HEK293T (cell line): Measurements from ENCODE around the gene MPV17L.
"Not testable (repeated sequence)": the region's sequence is repeated elsewhere in the genome, so short reads cannot be mapped to it uniquely, and the experiment has no call there.

Experiments
- CTCF ChIA-PET: fragments of 350-600 bp; formaldehyde crosslinking; extraction: SDS; loops from one replicate; lab custom pipeline; 2021; ENCODE audit warnings: antibody characterized with exemption, inconsistent platforms; lab: Yijun Ruan, JAX
- POLR2A ChIA-PET: fragments of 350-600 bp; formaldehyde crosslinking; extraction: SDS; loops from one replicate; lab custom pipeline; 2020; ENCODE audit warnings: antibody characterized with exemption, inconsistent platforms; lab: Yijun Ruan, JAX
- DNase-seq: peaks from one replicate; pipeline ENCODE4 v3.0.0; 2012; ENCODE audit warnings: mixed read lengths; ENCODE audit errors: extremely low spot score
- ARNT ChIP-seq: fragments of 450-650 bp; IDR thresholded peaks from 2 replicates; pipeline ENCODE4 v1.6.1; 2017; ENCODE audit warnings: mild to moderate bottlenecking
- BHLHE40 ChIP-seq: fragments of 450-650 bp; IDR thresholded peaks from 2 replicates; pipeline ENCODE4 v1.6.1; 2016; ENCODE audit warnings: mild to moderate bottlenecking, moderate library complexity, borderline replicate concordance
- CTBP1 ChIP-seq: fragments of 450-650 bp; IDR thresholded peaks from 2 replicates; pipeline ENCODE4 v1.6.1; 2016; ENCODE audit warnings: borderline replicate concordance
- FOXA1 ChIP-seq: fragments of 450-650 bp; IDR thresholded peaks from 2 replicates; pipeline ENCODE4 v1.6.1; 2016; ENCODE audit warnings: mild to moderate bottlenecking
- FOXK2 ChIP-seq: fragments of 450-650 bp; IDR thresholded peaks from 2 replicates; pipeline ENCODE4 v1.6.1; 2016; ENCODE audit warnings: mild to moderate bottlenecking
- FOXM1 ChIP-seq: fragments of 450-650 bp; IDR thresholded peaks from 2 replicates; pipeline ENCODE4 v1.6.1; 2017; ENCODE audit warnings: mild to moderate bottlenecking, borderline replicate concordance
- HDGF ChIP-seq: fragments of 450-650 bp; IDR thresholded peaks from 2 replicates; pipeline ENCODE4 v1.6.1; 2017; ENCODE audit warnings: antibody characterized with exemption, borderline replicate concordance
- L3MBTL2 ChIP-seq: fragments of 450-650 bp; conservative IDR thresholded peaks from 2 replicates; pipeline ENCODE4 v1.6.1; 2016; ENCODE audit warnings: mild to moderate bottlenecking
- LEF1 ChIP-seq: fragments of 450-650 bp; IDR thresholded peaks from 2 replicates; pipeline ENCODE4 v1.6.1; 2017; ENCODE audit warnings: mild to moderate bottlenecking, borderline replicate concordance
- NFRKB ChIP-seq: fragments of 450-650 bp; IDR thresholded peaks from 2 replicates; pipeline ENCODE4 v1.6.1; 2016; ENCODE audit warnings: mild to moderate bottlenecking, moderate library complexity
- SP1 ChIP-seq: fragments of 450-650 bp; IDR thresholded peaks from 2 replicates; pipeline ENCODE4 v1.6.1; 2017
- SUZ12 ChIP-seq: fragments of 450-650 bp; IDR thresholded peaks from 2 replicates; pipeline ENCODE4 v1.6.1; 2016; ENCODE audit warnings: mild to moderate bottlenecking
- TARDBP ChIP-seq: fragments of 450-650 bp; IDR thresholded peaks from 2 replicates; pipeline ENCODE4 v1.6.1; 2016
- ZNF384 ChIP-seq: fragments of 450-650 bp; IDR thresholded peaks from 2 replicates; pipeline ENCODE4 v1.6.1; 2016
- TF ChIP-seq, protein P1 (sequence below): fragments of 450-650 bp; IDR thresholded peaks from 2 replicates; pipeline ENCODE4 v1.6.1; 2016

Gene MPV17L

DNA sequence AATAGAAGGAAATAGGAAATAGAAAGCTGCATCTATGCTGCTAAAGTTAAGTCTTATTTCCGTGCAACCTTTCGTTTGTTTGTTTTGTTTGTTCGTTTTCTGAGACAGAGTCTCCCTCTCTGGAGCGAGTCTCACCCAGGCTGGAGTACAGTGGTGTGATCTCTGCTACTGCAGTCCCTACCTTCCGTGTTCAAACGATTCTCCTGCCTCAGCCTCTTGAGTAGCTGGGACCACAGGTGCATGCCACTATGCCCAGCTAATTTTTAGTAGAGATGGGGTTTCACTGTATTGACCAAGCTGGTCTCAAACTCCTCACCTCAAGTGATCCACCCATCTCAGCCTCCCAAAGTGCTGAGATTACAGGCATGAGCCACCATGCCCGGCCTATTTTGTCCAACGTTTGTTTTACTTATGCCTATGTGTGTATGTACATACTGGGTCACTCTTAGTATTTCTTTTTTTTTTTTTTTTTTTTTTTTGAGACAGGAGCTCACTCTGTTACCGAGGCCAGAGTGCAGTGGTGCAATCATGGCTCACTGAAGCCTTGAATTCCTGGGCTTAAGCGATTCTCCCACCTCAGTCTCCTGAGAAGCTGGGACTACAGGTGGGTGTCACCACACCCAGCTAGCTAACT lies 55.7 kb downstream of the MPV17L start:
- no peak for DNase-seq
- ChIA-PET CTCF (interaction anchor here (0.7 kb wide), 1 partner anchor 8 kb away, joined by 3 read pairs; no protein-coding TSS in a partner anchor), POLR2A (no interaction called here)
- no peak for TF ChIP-seq FOXK2
- no peak for TF ChIP-seq BHLHE40
- no peak for TF ChIP-seq FOXA1
- no peak for TF ChIP-seq SP1
- no peak for TF ChIP-seq SUZ12
- no peak for TF ChIP-seq CTBP1
- no peak for TF ChIP-seq NFRKB
- no peak for TF ChIP-seq TARDBP
- no peak for TF ChIP-seq HDGF

DNA sequence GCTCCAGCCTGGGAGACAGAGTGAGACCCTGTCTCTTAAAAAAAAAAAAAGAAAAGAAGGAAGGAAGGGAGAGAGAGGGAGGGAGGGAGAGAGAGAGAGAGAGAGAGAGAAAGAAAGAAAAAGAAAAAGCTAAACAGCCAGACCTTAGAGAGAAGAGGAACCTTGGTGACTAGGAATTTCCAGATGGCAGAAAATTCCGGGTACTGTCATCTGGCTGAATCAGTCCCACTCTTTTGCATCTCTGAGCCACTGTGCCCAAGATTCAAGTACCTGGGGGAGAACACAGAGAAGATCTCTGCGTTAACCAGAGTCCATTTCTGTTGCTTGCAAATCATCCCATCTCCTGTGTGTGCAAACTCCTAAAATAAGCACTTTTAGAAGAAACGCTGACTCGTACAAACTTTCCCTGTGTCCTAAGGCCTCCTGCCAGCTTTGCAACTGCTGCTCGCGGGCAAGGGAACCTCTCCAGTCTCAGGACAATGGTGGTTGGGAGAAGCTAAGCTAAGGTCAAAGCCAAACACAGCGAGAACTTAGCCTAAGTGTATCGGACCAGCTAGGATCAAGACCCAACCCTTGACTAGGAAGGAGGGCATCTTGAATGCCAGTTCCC lies 56.8 kb downstream of the MPV17L start:
- TF ChIP-seq SP1 (no peak), FOXK2 (no peak), CTBP1 (no peak), ARNT (no peak), L3MBTL2 (no peak), FOXM1 (no peak), TARDBP (no peak), SUZ12 (no peak)
- ChIA-PET CTCF (no interaction called here), POLR2A (no interaction called here)
- DNase-seq: no peak

DNA sequence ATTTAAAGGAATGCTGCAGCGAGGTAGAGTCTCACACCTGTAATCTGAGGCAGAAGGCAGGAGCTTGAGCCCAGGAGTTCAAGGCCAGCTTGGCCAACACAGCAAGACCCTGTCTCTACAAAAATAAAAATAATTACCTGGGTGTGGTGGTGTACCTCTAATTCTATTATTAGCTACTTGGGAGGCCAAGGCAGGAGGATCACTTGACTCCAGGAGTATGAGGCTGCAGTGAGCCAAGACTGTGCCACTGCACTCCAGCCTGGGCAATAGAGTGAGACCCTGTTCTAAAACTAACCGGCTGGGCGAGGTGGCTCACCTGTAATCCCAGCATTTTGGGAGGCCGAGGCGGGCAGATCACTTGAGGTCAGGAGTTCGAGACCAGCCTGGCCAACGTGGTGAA lies 57.7 kb downstream of the MPV17L start:
- CTCF ChIA-PET: not testable (repeated sequence)

DNA sequence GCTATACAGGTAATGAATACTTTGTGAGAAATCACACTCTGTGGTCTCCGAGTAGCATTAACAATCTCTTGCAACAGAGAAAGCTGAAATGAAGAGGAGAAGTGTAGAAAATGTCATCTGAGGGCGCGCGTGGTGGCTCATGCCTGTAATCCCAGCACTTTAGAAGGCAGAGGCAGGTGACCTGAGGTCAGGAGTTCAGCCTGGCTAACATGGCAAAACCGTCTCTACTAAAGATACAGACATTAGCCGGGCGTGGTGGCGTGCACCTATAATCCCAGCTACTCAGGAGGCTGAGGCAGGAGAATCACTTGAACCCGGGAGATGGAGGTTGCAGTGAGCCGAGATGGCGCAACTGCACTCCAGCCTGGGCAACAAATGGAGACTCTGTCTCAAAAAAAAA lies 59.4 kb downstream of the MPV17L start:
- POLR2A ChIA-PET, CTCF ChIA-PET, DNase-seq: not testable (repeated sequence)

More for the DNA sequence above, 57.7 kb downstream of the MPV17L start:
- DNase-seq, POLR2A ChIA-PET: not testable (repeated sequence)

DNA sequence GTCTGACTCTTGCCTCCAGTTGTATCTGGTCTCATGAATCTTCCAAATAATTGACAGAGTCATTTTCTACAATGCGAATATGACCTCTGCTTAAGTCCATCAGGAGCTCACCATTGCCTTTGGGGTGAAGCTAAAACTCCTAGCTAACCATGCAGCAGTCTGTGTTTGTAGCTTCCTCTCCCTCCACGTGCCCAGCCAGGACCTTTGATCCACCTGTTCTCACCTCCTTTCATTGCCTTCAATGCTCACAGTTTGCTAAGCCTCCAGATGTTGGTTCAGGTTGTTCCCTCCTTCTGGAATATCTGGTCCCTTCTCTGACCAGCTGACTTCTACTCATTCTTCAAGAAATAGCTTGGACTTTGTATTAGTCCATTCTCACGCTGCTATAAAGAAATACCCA lies 61.8 kb downstream of the MPV17L start:
- CTCF ChIA-PET: interaction anchor here (0.6 kb wide), 1 partner anchor 11 kb away, joined by 3 read pairs; no protein-coding TSS in a partner anchor
- no peak for TF ChIP-seq FOXK2
- no peak for TF ChIP-seq TARDBP
- no peak for TF ChIP-seq SUZ12
- TF ChIP-seq FOXM1: no peak
- no peak for TF ChIP-seq CTBP1
- TF ChIP-seq ARNT: no peak
- TF ChIP-seq HDGF: no peak
- POLR2A ChIA-PET: no interaction called here
- DNase-seq: no peak

DNA sequence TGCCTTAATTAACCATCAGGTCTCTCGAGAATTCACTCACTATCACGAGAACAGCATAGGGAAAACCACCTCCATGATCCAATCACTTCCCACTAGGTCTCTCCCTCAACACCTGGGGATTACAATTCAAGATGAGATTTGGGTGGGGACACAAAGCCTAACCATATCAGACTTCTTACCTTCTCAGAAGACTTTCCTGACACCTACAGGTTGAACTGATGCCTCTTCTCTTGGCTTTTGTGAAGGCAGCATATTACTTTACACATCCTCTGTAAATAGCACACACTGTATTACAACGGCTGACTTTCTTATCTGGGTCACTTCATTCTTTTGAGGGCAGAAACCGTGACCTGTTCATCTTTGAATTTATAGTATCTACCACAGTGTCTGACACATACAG lies 62.4 kb downstream of the MPV17L start:
- DNase-seq: no peak
- CTCF ChIA-PET: no interaction called here
- POLR2A ChIA-PET: no interaction called here
- TF ChIP-seq L3MBTL2 (no peak), ZNF384 (no peak), FOXA1 (no peak), LEF1 (no peak), FOXK2 (no peak), HDGF (no peak), CTBP1 (no peak), FOXM1 (no peak), NFRKB (no peak)
- TF ChIP-seq, protein P1, sequence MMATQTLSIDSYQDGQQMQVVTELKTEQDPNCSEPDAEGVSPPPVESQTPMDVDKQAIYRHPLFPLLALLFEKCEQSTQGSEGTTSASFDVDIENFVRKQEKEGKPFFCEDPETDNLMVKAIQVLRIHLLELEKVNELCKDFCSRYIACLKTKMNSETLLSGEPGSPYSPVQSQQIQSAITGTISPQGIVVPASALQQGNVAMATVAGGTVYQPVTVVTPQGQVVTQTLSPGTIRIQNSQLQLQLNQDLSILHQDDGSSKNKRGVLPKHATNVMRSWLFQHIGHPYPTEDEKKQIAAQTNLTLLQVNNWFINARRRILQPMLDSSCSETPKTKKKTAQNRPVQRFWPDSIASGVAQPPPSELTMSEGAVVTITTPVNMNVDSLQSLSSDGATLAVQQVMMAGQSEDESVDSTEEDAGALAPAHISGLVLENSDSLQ: no peak

DNA sequence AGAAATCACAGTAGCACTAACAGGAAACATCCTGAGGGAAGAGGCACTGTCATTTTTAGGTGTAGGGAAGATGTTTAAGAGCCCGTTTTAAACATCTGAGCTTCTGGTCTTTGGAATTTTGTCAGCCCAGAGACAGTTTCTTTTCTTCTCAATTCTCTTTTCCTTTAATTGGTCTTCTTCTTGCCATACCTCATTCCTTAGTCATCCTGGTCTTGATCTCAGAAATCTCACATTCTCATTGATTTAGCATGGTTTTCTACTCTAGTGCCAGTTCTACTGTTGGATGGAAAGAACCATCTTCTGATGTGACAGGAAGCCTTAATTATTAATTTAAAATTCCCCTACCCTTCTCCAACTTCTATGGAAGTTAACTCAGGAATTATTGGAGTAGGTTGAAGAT lies 64.2 kb downstream of the MPV17L start:
- ChIA-PET CTCF (no interaction called here), POLR2A (no interaction called here)
- no peak for DNase-seq
- TF ChIP-seq SP1 (no peak), CTBP1 (no peak), TARDBP (no peak), FOXM1 (no peak), NFRKB (no peak), L3MBTL2 (no peak), HDGF (no peak), BHLHE40 (no peak), SUZ12 (no peak), ARNT (no peak), LEF1 (no peak), ZNF384 (no peak)
- TF ChIP-seq, protein P1: no peak

DNA sequence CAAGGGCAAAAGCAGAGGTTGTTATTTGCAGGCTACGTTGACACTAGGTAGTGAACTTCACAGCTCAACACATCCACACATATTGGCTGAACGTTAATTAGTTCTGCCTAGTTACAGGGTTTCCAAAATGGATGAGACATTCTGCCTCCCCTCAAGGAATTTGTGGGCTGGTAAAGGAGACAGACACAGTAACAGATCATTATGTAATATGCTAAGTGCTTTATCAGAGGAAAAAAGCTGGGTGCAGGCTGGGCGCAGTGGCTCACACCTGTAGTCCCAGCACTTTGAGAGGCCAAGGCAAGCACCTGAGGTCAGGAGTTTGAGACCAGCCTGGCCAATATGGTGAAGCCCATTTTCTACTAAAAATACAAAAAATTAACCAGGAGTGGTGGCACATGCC lies 65.0 kb downstream of the MPV17L start:
- no peak for DNase-seq
- ChIA-PET POLR2A (no interaction called here), CTCF (no interaction called here)
- no peak for TF ChIP-seq TARDBP
- TF ChIP-seq ARNT: no peak
